Upper lobe of left lung (tissue), 6 donors: Measurements from ENCODE around the gene CCDC180. TPM values are rescaled to one million over a fixed set of nuclear protein-coding genes. Genes with fewer than 3 reads are reported as not detected.

Experiments used
- ATAC-seq, 2 donors: fragments of 200-7000 bp; cut with Tn5 transposase; one replicate each; pipeline ENCODE4 v1.9.1; 2022; ENCODE audit warnings: mild to moderate bottlenecking in 2 of 2, moderate library complexity in 2 of 2; ENCODE audit not compliant: low FRiP score in 2 of 2
- DNase-seq, 2 donors: peaks; one replicate each; pipeline ENCODE4 v3.0.0-alpha.2; 2019 to 2020
- H3K27ac ChIP-seq, 4 donors: fragments of 200-600 bp; sonication (generic); one replicate each; pipeline ENCODE4 v1.5.1; 2016 to 2019
- H3K27me3 ChIP-seq, 4 donors: fragments of 200-600 bp; sonication (generic); one replicate each; pipeline ENCODE4 v1.5.1; 2017 to 2019
- H3K36me3 ChIP-seq, 4 donors: fragments of 200-600 bp; sonication (generic); one replicate each; pipeline ENCODE4 v1.5.1; 2016 to 2019
- H3K4me1 ChIP-seq, 4 donors: fragments of 200-600 bp; sonication (generic); one replicate each; pipeline ENCODE4 v1.5.1; 2018 to 2019
- H3K4me3 ChIP-seq, 4 donors: fragments of 200-600 bp; sonication (generic); one replicate each; pipeline ENCODE4 v1.5.1; 2017 to 2019; ENCODE audit warnings: mild to moderate bottlenecking in 2 of 4, moderate library complexity in 1 of 4
- H3K9me3 ChIP-seq, 4 donors: fragments of 200-600 bp; sonication (generic); one replicate each; pipeline ENCODE4 v1.5.1; 2018 to 2019
- CTCF ChIP-seq, 6 experiments: fragments of 450-650 bp in 4 of 6; fragments of 200-600 bp in 2 of 6; sonication (generic) in 2 of 6; IDR thresholded peaks; one replicate each; pipeline ENCODE4 v1.5.1; 2016 to 2019; ENCODE audit warnings: antibody characterized with exemption in 6 of 6
- EP300 ChIP-seq, 4 donors: sonication (generic); formaldehyde crosslinking; IDR thresholded peaks; one replicate each; pipeline ENCODE4 v1.5.1; 2017; ENCODE audit warnings: antibody characterized with exemption in 4 of 4, control low read depth in 2 of 4
- POLR2A ChIP-seq, 4 donors: fragments of 450-650 bp; IDR thresholded peaks; one replicate each; pipeline ENCODE4 v1.5.1; 2016 to 2017; ENCODE audit warnings: antibody characterized with exemption in 4 of 4, mild to moderate bottlenecking in 2 of 4
- POLR2AphosphoS5 ChIP-seq, 2 donors: sonication (generic); formaldehyde crosslinking; IDR thresholded peaks; one replicate each; pipeline ENCODE4 v1.5.1; 2017; ENCODE audit warnings: antibody characterized with exemption in 2 of 2
- WGBS, 2 donors: methylation state at CpG; one replicate each; pipeline ENCODE4 v1.1.5; 2017 to 2018; 5-methylcytosine and 5-hydroxymethylcytosine counted together
- total RNA-seq, 6 donors: library from RNA; depleted of rRNA in 4 of 6; stranded (reverse); fragments of >200 nt in 4 of 6; gene quantifications; one replicate each; pipeline versions ENCODE4 v1.1.0 to v1.2.1, GENCODE V29; 2016 to 2021
- donor health status: DM: no; HTN: no; CAD: no; lungs with moderate emphysema.
- donor health status: DM: no; HTN: yes; CAD: no; lungs with severe emphysema.

CCDC180 gene
- total RNA-seq, 6 donors from 2014 or later, result 6.2 to 60.8 (median 17.6) TPM

GRCh38 chr9:97318433-97318832 lies 11.0 kb downstream of the CCDC180 start:
- WGBS, 2 donors, result 85 to 87% methylated on average over 6 of the region's 6 CpGs
- Histone ChIP-seq H3K4me3 (no peak overlapping the region), H3K9me3 (no peaks in the 10 kb centered on the region), H3K36me3 (peaks cover 0 to 50% (median 20%) of the 10 kb centered on the region in 4 donors), H3K27ac (no peak overlapping the region), H3K4me1 (peaks cover 0 to 7% (median 0%) of the 10 kb centered on the region in 4 donors), H3K27me3 (no peaks in the 10 kb centered on the region)
- ATAC-seq (no peak), DNase-seq (no peak)
- no peak for TF ChIP-seq POLR2A (IDR thresholded peaks at IDR 0.05)
- TF ChIP-seq CTCF (IDR thresholded peaks at IDR 0.05), result no peak
- TF ChIP-seq POLR2AphosphoS5 (IDR thresholded peaks at IDR 0.05), result no peak
- no peak for TF ChIP-seq EP300 (IDR thresholded peaks at IDR 0.05)

- TF ChIP-seq EP300 (IDR thresholded peaks at IDR 0.05) (no peak), CTCF (IDR thresholded peaks at IDR 0.05) (no peak), POLR2AphosphoS5 (IDR thresholded peaks at IDR 0.05) (no peak), POLR2A (IDR thresholded peaks at IDR 0.05) (no peak)
- DNase-seq, result no peak
- 65 to 72% methylated on average over 2 of the region's 2 CpGs for whole genome bisulfite sequencing, 2 donors
- no peaks in the 10 kb centered on the region for H3K27me3 ChIP-seq
- no peak overlapping the region for H3K4me3 ChIP-seq
- no peak for ATAC-seq
- no peak overlapping the region for H3K27ac ChIP-seq
- no peaks in the 10 kb centered on the region for H3K9me3 ChIP-seq
- no peaks in the 10 kb centered on the region for H3K4me1 ChIP-seq
- H3K36me3 ChIP-seq, result peaks cover 0 to 49% (median 15%) of the 10 kb centered on the region in 4 donors
Measured at GRCh38 chr9:97319395-97319794, 11.9 kb downstream of the CCDC180 start.

- TF ChIP-seq CTCF (IDR thresholded peaks at IDR 0.05), result no peak
- no peak for TF ChIP-seq POLR2AphosphoS5 (IDR thresholded peaks at IDR 0.05)
- TF ChIP-seq POLR2A (IDR thresholded peaks at IDR 0.05), result no peak
- no peak for TF ChIP-seq EP300 (IDR thresholded peaks at IDR 0.05)
- no peak overlapping the region for H3K4me3 ChIP-seq
Measured at GRCh38 chr9:97320080-97320642, 12.7 kb downstream of the CCDC180 start.

GRCh38 chr9:97321251-97321650 lies 13.8 kb downstream of the CCDC180 start:
- ATAC-seq, result no peak
- 80 to 97% methylated on average over 1 of the region's 1 CpG for WGBS, 2 donors

More at GRCh38 chr9:97320080-97320642, 12.7 kb downstream of the CCDC180 start:
- peaks cover 0 to 43% (median 17%) of the 10 kb centered on the region in 4 donors for H3K36me3 ChIP-seq
- DNase-seq, result no peak
- H3K9me3 ChIP-seq, result no peaks in the 10 kb centered on the region
- H3K27me3 ChIP-seq, result no peaks in the 10 kb centered on the region
- WGBS, 2 donors, result 91 to 93% methylated on average over 4 to 5 of the region's 5 CpGs
- H3K27ac ChIP-seq, result no peak overlapping the region
- no peak for ATAC-seq
- H3K4me1 ChIP-seq, result no peaks in the 10 kb centered on the region

More at GRCh38 chr9:97321251-97321650, 13.8 kb downstream of the CCDC180 start:
- TF ChIP-seq POLR2A (IDR thresholded peaks at IDR 0.05), result no peak
- no peak for TF ChIP-seq EP300 (IDR thresholded peaks at IDR 0.05)
- no peak for TF ChIP-seq CTCF (IDR thresholded peaks at IDR 0.05)
- no peak for TF ChIP-seq POLR2AphosphoS5 (IDR thresholded peaks at IDR 0.05)
- no peak overlapping the region for H3K4me3 ChIP-seq
- no peak for DNase-seq
- H3K27ac ChIP-seq, result no peak overlapping the region
- peaks cover 0 to 47% (median 21%) of the 10 kb centered on the region in 4 donors for H3K36me3 ChIP-seq
- H3K27me3 ChIP-seq, result no peaks in the 10 kb centered on the region
- no peaks in the 10 kb centered on the region for H3K9me3 ChIP-seq
- no peaks in the 10 kb centered on the region for H3K4me1 ChIP-seq
